NCI-H2029 (cell line): Measurements from ENCODE around the gene TMEM245.
A peak's percentile ranks its signal among the peaks of the same experiment; 100 is the strongest.

ENCODE experiments used
- DNase-seq: peaks from one replicate; lab custom pipeline; 2025; lab: John Stamatoyannopoulos, UW

Gene TMEM245

DNA sequence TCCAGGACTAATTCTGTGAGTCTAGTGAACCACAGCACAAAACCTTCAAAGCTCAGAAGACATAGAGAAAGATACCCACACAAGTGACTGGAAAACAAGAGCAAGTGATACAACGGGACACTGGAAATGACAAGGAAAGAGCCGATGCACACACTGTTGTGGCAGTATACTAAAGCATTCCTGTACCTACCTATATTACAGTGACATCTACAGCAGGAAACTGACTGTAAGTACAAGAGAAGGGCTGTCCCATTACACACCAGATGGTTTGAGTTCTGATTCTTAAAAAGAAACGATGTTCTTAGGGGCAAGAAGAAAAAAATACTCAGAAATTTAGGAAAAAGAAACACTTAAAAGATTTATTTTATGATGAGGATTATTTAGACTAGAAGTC lies 18.5 kb downstream of the TMEM245 start:
- no peak for DNase-seq

- no peak for DNase-seq
Measured at GRCh38 chr9:109100543-109101201, 19.1 kb downstream of the TMEM245 start.

- DNase-seq = no peak
Measured at GRCh38 chr9:109098960-109099308, 20.8 kb downstream of the TMEM245 start.

GRCh38 chr9:109098171-109098959 lies 21.4 kb downstream of the TMEM245 start:
- peak; percentile 48 for DNase-seq

DNA sequence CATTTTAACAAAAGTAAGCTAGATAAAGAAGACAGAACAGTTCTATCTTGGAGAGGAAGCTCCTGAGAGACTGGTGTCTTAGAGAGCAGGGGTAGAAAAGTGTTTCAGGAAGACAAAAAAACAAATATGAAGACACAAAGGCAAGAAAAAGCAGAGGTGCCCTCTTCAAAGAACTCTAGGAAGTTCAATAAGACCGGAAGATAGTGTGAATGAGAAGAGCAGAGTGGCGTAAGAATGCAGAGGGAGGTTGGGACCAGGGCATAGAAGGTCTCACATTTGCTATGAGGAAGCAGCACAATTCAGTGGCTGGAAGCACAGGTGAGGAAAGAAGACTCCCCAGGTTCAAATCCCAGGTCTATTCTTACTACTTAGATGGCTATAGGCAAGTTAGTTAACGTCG lies 22.6 kb downstream of the TMEM245 start:
- no peak for DNase-seq

- DNase-seq = no peak
Measured at GRCh38 chr9:109095321-109095720, 24.4 kb downstream of the TMEM245 start.

- no peak for DNase-seq
Measured at GRCh38 chr9:109094268-109094667, 25.5 kb downstream of the TMEM245 start.

GRCh38 chr9:109092587-109092986 lies 27.2 kb downstream of the TMEM245 start:
- no peak for DNase-seq

DNA sequence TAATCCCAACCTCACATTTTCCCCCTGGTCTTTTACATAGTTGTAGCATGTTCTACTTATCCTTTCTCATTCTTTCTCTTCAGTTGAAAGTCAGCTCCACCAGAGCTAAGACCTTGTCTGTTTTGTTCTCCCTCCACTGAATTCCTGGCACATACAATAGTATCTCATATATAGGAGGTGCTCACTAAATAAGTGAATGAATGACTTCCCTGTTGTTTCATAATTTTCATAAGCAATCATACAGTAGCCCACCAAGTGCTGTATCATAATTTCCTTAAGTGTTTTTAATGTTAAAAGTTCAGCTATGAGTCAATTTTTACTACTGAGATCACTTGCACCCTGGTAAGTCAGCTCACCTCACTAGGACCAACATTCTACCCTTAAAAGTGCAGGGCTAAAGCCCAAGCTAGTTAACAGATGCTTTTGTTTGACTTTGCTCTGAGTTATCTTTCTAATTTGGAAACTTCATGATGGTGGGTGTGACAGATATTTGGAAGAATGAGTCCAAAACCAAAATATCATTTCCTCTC lies 27.6 kb downstream of the TMEM245 start:
- DNase-seq = no peak

- DNase-seq = no peak
Measured at GRCh38 chr9:109088221-109088620, 31.5 kb downstream of the TMEM245 start.

DNA sequence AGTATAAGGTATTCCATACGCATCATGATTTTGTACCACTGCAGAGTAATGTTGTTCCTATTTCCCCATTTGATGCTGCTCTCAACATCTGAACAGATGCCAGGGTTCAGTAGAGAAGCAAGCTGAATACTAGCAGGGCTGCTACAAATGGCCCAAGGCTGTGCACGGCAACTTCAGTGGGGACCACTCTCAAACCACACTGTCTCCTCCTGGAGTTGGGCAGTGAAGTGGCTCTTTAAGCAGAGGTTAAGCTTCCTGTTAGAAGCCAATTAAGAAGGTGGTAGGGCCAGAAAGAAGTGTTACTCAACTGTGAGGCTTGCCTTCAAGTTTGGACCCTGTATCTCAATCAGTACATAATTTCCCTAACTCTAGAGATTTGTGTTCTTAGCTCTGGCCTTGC lies 32.0 kb downstream of the TMEM245 start:
- DNase-seq = no peak

DNA sequence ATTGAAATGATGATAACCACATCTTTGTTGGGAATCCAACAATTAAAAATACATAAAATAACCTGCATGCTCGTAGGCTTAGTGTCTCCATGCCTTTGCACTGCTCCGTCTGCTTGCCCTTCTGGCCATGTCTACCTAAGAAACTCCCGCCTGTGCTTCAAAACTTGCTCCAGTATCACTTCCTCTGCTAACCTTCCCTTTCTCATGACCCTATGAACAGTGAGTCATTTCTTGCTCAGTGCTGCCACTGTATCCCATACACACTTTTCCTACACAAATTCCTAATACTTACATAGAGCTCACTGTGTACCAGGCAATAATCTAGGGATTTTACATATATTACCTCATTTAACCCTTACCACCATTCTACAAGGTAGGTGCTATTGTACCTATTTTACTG lies 33.5 kb downstream of the TMEM245 start:
- no peak for DNase-seq

GRCh38 chr9:109085510-109085909 lies 34.2 kb downstream of the TMEM245 start:
- DNase-seq = no peak

GRCh38 chr9:109083813-109084405 lies 35.8 kb downstream of the TMEM245 start:
- no peak for DNase-seq

GRCh38 chr9:109083141-109083540 lies 36.6 kb downstream of the TMEM245 start:
- no peak for DNase-seq

DNA sequence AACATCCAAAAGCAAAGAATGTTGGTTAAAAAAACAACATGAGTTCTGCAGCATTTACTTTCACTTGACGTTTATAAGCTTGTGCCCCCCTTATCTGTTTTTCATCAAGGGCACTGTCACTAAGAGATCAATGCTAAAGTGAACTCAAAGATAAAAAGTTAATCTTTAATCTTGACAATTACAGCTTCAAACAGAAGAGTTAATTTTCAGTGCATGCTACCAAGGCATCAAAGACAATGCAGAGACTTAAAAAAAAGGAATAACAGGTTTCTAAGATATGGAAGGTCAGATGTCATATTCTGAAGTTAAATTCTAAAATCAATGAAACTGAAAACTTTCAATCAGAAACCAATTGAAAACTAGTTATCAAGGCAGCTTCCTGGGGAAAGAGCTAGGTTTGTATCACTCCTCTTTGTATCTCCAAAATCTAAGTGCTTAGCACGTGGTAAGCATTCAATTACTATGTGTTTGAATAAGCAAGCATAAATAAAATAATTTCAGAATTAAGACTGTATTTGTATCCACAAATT lies 37.6 kb downstream of the TMEM245 start:
- no peak for DNase-seq

GRCh38 chr9:109074236-109074889 lies 45.4 kb downstream of the TMEM245 start:
- DNase-seq = no peak

DNA sequence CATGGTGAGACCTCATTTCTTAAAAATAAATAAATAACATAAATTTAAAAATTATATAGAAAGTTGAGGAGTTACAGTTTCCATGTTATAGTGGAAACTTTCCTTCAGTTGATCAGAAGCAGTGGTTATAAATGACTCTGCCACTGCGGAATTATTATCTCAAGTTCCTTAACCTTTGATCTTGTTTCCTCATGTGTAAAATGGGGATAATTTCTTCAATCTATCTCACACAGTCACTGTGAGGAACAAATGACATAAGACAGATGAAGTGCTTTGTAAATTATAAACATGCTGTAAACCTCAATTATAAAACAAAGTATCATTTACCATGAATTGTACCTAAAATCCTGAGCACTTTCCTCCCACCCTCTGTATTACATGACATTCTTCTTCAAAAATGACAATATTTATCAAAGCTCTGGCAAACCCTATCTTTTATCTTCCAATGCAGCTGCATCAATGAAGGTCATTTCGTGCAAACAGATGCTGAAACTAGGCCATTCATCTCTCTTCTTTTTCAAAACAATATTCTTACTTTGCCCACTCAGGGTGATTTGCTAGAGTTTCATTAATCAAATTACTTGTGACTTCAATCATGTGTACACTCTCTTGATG lies 46.8 kb downstream of the TMEM245 start:
- no peak for DNase-seq

- DNase-seq = no peak
Measured at GRCh38 chr9:109072133-109072692, 47.5 kb downstream of the TMEM245 start.

- DNase-seq = no peak
Measured at GRCh38 chr9:109068764-109069163, 51.0 kb downstream of the TMEM245 start.

- DNase-seq = no peak
Measured at GRCh38 chr9:109064963-109065702, 54.6 kb downstream of the TMEM245 start.
